GM12801 (cell line): ENCODE results near the gene GJA5.

Source experiments
- TF ChIP-seq, protein P1 (sequence below): IDR thresholded peaks from one replicate; pipeline ENCODE4 v1.5.1; 2011; ENCODE audit warnings: control low read depth; ENCODE audit not compliant: insufficient read length; ENCODE audit errors: extremely low read depth

The GJA5 gene

DNA sequence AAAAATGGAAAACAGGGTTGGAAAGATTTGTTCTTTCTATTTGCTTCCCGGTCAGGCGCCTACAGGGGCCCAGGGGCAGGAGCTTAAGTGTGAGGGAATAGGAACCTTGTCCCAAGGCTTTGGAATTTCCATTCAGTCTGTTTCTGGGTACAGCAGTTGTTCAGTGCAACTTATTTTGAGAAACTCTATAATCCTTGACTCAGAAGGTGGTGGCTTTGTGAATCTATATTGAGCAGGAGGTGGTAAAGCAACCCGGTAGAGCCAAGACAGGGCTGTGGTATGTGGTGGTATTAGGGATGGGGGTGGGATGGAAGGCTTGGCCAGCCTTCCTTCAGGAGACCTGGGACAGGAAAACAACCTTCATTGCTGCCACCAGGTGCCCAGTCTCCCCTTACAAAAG is 20.0 kb downstream of the GJA5 start:
- TF ChIP-seq, protein P1, sequence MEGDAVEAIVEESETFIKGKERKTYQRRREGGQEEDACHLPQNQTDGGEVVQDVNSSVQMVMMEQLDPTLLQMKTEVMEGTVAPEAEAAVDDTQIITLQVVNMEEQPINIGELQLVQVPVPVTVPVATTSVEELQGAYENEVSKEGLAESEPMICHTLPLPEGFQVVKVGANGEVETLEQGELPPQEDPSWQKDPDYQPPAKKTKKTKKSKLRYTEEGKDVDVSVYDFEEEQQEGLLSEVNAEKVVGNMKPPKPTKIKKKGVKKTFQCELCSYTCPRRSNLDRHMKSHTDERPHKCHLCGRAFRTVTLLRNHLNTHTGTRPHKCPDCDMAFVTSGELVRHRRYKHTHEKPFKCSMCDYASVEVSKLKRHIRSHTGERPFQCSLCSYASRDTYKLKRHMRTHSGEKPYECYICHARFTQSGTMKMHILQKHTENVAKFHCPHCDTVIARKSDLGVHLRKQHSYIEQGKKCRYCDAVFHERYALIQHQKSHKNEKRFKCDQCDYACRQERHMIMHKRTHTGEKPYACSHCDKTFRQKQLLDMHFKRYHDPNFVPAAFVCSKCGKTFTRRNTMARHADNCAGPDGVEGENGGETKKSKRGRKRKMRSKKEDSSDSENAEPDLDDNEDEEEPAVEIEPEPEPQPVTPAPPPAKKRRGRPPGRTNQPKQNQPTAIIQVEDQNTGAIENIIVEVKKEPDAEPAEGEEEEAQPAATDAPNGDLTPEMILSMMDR: no peak

GRCh38 chr1:147738739-147739476 is 21.5 kb downstream of the GJA5 start:
- TF ChIP-seq, protein P1: no peak

- TF ChIP-seq, protein P1: no peak
Measured at GRCh38 chr1:147738129-147738528, 22.3 kb downstream of the GJA5 start.

- TF ChIP-seq, protein P1: no peak
Measured at GRCh38 chr1:147736883-147737282, 23.5 kb downstream of the GJA5 start.

DNA sequence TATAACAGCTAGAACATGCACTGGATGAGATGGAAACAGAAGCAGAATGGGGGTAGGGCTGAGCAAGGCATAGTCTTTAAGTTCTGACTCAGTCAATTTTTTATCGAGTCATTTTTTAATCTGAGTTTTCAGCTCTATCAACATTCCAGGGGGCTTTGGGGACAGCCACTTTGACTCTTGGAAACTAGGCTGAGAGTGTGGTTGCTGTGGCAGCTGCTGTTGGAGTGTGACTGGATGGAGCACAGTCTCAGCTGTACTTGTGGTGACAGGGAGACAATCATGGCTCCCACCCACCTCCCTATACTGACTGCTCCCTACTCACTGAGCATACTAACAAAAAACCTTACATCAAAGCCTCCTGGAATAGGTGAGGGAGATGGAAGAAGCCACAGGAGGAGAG is 25.0 kb downstream of the GJA5 start:
- TF ChIP-seq, protein P1: no peak

DNA sequence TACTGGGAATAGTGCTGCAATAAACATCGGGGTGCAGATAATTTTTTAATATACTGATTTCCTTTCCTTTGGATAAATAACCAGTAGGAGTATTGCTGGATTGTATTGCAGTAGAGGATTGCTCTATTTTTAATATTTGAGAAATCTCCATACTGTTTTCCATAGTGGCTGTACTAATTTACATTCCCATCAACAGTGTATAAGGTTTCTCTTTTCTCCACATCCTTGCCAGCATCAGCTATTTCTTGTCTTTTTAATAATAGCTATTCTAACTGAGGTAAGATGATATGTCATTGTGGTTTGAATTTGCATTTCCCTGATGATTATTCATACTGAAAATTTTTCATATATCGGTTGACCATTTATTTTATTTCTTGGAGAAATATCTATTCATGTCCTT is 31.1 kb downstream of the GJA5 start:
- TF ChIP-seq, protein P1: no peak

DNA sequence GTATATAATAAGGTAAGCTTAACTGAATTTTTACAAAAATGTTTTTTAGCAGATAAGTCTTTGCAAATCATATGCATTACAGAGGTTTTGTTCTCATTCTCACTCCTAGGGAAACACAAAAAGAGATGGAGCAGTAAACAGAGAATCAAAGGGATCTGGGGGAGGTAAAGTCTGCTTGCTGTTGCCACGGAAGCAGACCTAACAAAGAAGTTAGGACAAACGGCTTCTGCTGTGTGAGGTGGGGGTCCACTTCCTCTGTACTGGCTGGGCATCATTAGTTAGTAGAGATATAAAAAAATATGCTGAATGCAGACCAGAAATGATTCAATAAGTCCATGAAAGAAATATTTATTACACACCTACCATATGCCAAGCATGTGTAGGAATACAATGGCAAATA is 34.2 kb downstream of the GJA5 start:
- TF ChIP-seq, protein P1: no peak

- TF ChIP-seq, protein P1: no peak
Measured at GRCh38 chr1:147725685-147726084, 34.7 kb downstream of the GJA5 start.
